B cell (primary cell): ENCODE measurements around the gene PCOLCE2.

Source experiments
- EZH2 ChIP-seq: IDR thresholded peaks from 2 replicates; pipeline ENCODE4 v1.6.1; 2012; ENCODE audit warnings: borderline replicate concordance, low read depth, mild to moderate bottlenecking, moderate library complexity, low read length; ENCODE audit not compliant: insufficient read depth, poor library complexity, severe bottlenecking
- TF ChIP-seq, protein P1 (sequence below): fragments of 200-600 bp; IDR thresholded peaks from one replicate; pipeline ENCODE4 v1.8.0; 2022; ENCODE audit warnings: antibody characterized with exemption, mild to moderate bottlenecking

DNA sequence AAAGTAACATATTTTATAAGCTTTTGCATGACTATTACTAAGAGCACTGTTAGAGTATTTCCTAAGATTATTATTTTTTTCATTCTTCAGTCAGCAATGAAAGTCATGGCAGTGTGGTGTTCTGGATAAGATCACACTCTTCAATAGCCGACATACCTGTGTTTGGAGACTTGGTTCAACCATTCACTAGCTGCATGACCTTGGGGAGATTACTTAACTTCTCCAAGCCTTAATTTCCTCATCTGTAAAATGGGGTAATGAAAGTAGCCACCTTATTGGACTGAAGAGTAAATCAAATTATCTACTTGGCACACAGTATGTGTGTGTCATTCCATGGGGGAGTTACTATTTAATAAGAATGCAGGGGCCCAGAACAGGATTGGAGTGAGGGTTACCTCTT, 24.5 kb upstream of the PCOLCE2 start:
- TF ChIP-seq, protein P1, sequence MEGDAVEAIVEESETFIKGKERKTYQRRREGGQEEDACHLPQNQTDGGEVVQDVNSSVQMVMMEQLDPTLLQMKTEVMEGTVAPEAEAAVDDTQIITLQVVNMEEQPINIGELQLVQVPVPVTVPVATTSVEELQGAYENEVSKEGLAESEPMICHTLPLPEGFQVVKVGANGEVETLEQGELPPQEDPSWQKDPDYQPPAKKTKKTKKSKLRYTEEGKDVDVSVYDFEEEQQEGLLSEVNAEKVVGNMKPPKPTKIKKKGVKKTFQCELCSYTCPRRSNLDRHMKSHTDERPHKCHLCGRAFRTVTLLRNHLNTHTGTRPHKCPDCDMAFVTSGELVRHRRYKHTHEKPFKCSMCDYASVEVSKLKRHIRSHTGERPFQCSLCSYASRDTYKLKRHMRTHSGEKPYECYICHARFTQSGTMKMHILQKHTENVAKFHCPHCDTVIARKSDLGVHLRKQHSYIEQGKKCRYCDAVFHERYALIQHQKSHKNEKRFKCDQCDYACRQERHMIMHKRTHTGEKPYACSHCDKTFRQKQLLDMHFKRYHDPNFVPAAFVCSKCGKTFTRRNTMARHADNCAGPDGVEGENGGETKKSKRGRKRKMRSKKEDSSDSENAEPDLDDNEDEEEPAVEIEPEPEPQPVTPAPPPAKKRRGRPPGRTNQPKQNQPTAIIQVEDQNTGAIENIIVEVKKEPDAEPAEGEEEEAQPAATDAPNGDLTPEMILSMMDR: no peak
- no peak for TF ChIP-seq EZH2
